SK-N-SH (cell line): Measurements from ENCODE around the gene TEAD2. TPM values are rescaled to one million over a fixed set of nuclear protein-coding genes. Genes with fewer than 3 reads are reported as not detected.

Experiments
- CTCF ChIA-PET: fragments of 300-600, 350-600 bp; formaldehyde crosslinking; extraction: SDS; loops from one replicate; lab custom pipeline; 2021; lab: Yijun Ruan, JAX
- POLR2A ChIA-PET: fragments of 350-600 bp; sonication (Branson Sonifier 250); formaldehyde crosslinking; extraction: SDS; loops from one replicate; lab custom pipeline; 2020; ENCODE audit warnings: antibody characterized with exemption, inconsistent platforms; lab: Yijun Ruan, JAX
- DNase-seq: peaks from one replicate; pipeline ENCODE4 v3.0.0; 2012
- H2AFZ ChIP-seq: fragments of 200-600 bp; sonication (generic); 2 replicates; pipeline ENCODE4 v1.8.1; 2016; ENCODE audit warnings: antibody characterized with exemption, mild to moderate bottlenecking, low read depth
- H3F3A ChIP-seq: fragments of 200-600 bp; sonication (generic); replicated peaks from 2 replicates; pipeline ENCODE3; 2016; ENCODE audit warnings: antibody characterized with exemption, mild to moderate bottlenecking; ENCODE audit not compliant: insufficient read depth
- H3K27ac ChIP-seq, 2 experiments: fragments of 200-500 bp in 1 of 2; fragments of 200-600 bp in 1 of 2; sonication (Bioruptor generic) in 1 of 2; sonication (generic), shearing (Covaris generic) in 1 of 2; 2 replicates each; pipeline versions ENCODE4 v1.5.1 to v1.6.1; 2014 to 2016; ENCODE audit warnings: low read depth in 2 of 2, inconsistent platforms in 1 of 2, low read length in 1 of 2, mild to moderate bottlenecking in 1 of 2, mixed read lengths in 1 of 2
- H3K27me3 ChIP-seq: fragments of 200-600 bp; sonication (generic), shearing (Covaris generic); 2 replicates; pipeline ENCODE4 v1.6.1; 2016; ENCODE audit warnings: mixed run types; ENCODE audit not compliant: insufficient read depth
- H3K36me3 ChIP-seq, 2 experiments: fragments of 200-500 bp in 1 of 2; fragments of 200-600 bp in 1 of 2; sonication (Bioruptor generic) in 1 of 2; sonication (generic) in 1 of 2; replicated peaks in 1 of 2; 2 replicates each; pipeline versions ENCODE3 to v1.5.1; 2014 to 2016; ENCODE audit warnings: low read length in 1 of 2, mild to moderate bottlenecking in 1 of 2; ENCODE audit not compliant: insufficient read depth in 2 of 2, control insufficient read depth in 1 of 2
- H3K4me1 ChIP-seq, 2 experiments: fragments of 200-500 bp in 1 of 2; fragments of 200-600 bp in 1 of 2; sonication (Bioruptor generic) in 1 of 2; sonication (generic), shearing (Covaris generic) in 1 of 2; 2 replicates each; pipeline versions ENCODE4 v1.5.1 to v1.6.1; 2014 to 2016; ENCODE audit warnings: low read depth in 1 of 2, low read length in 1 of 2, mixed run types in 1 of 2; ENCODE audit not compliant: insufficient read depth in 2 of 2, control insufficient read depth in 1 of 2
- H3K4me2 ChIP-seq: fragments of 200-600 bp; sonication (generic), shearing (Covaris generic); 2 replicates; pipeline ENCODE4 v1.6.1; 2017; ENCODE audit warnings: mixed run types
- H3K4me3 ChIP-seq, 2 experiments: fragments of 200-500 bp in 1 of 2; fragments of 200-600 bp in 1 of 2; sonication (Bioruptor generic) in 1 of 2; sonication (generic), shearing (Covaris generic) in 1 of 2; 2 replicates each; pipeline versions ENCODE4 v1.5.1 to v1.8.1; 2014 to 2016; ENCODE audit warnings: low read depth in 2 of 2, inconsistent platforms in 1 of 2, low read length in 1 of 2, mild to moderate bottlenecking in 1 of 2, mixed read lengths in 1 of 2, moderate library complexity in 1 of 2
- H3K79me2 ChIP-seq: fragments of 200-600 bp; sonication (generic); 2 replicates; pipeline ENCODE4 v1.8.1; 2017; ENCODE audit warnings: mild to moderate bottlenecking; ENCODE audit not compliant: insufficient read depth
- H3K9ac ChIP-seq: fragments of 200-600 bp; sonication (generic); 2 replicates; pipeline ENCODE4 v1.6.1; 2017; ENCODE audit warnings: mixed run types
- H3K9me2 ChIP-seq: fragments of 200-600 bp; sonication (generic); 2 replicates; pipeline ENCODE4 v1.6.1; 2017; ENCODE audit warnings: mixed run types
- H3K9me3 ChIP-seq: fragments of 200-600 bp; sonication (generic); 2 replicates; pipeline ENCODE4 v1.6.1; 2017; ENCODE audit warnings: mixed run types, mild to moderate bottlenecking, moderate library complexity
- H4K20me1 ChIP-seq: fragments of 200-600 bp; sonication (generic); 2 replicates; pipeline ENCODE4 v1.6.1; 2017; ENCODE audit warnings: mild to moderate bottlenecking, mixed run types; ENCODE audit not compliant: insufficient read depth
- EP300 ChIP-seq, 2 experiments: IDR thresholded peaks; 2 replicates each; pipeline versions ENCODE4 v1.4.0 to v1.6.1; 2012; ENCODE audit warnings: borderline replicate concordance in 1 of 2, low read depth in 1 of 2, low read length in 1 of 2
- EZH2phosphoT487 ChIP-seq: fragments of 200-600 bp; sonication (generic); IDR thresholded peaks from 2 replicates; pipeline ENCODE4 v1.6.1; 2017; ENCODE audit warnings: low read depth, mixed run types, mild to moderate bottlenecking, antibody characterized with exemption, moderate library complexity, borderline replicate concordance
- FOXJ3 ChIP-seq: sonication (generic); formaldehyde crosslinking; IDR thresholded peaks from 2 replicates; pipeline ENCODE4 v1.5.1; 2020; ENCODE audit warnings: mild to moderate bottlenecking, missing genetic modification reagents
- FOXM1 ChIP-seq: IDR thresholded peaks from 2 replicates; pipeline ENCODE4 v1.4.0; 2012; ENCODE audit warnings: low read depth, mild to moderate bottlenecking
- GATA2 ChIP-seq: sonication (generic); formaldehyde crosslinking; IDR thresholded peaks from 2 replicates; pipeline ENCODE4 v1.5.0; 2020; ENCODE audit warnings: mild to moderate bottlenecking, missing genetic modification reagents
- MEF2A ChIP-seq: IDR thresholded peaks from 2 replicates; pipeline ENCODE4 v1.4.0; 2012; ENCODE audit warnings: low read depth, borderline replicate concordance
- MXI1 ChIP-seq: IDR thresholded peaks from 2 replicates; pipeline ENCODE4 v1.6.1; 2012; ENCODE audit warnings: mild to moderate bottlenecking, low read depth, low read length, improper control_type of control experiment
- NFIC ChIP-seq: IDR thresholded peaks from 2 replicates; pipeline ENCODE4 v1.4.0; 2012; ENCODE audit warnings: borderline replicate concordance
- NRF1 ChIP-seq: IDR thresholded peaks from 2 replicates; pipeline ENCODE4 v1.6.1; 2012; ENCODE audit warnings: low read depth, mild to moderate bottlenecking, low read length
- PBX3 ChIP-seq: IDR thresholded peaks from 2 replicates; pipeline ENCODE4; 2012
- RAD21 ChIP-seq: IDR thresholded peaks from 2 replicates; pipeline ENCODE4 v1.6.1; 2012; ENCODE audit warnings: mild to moderate bottlenecking, low read length
- RCOR1 ChIP-seq: fragments of 150-350 bp; IDR thresholded peaks from 2 replicates; pipeline ENCODE4 v1.6.1; 2017; ENCODE audit warnings: antibody characterized with exemption, low read length
- RFX5 ChIP-seq: IDR thresholded peaks from 2 replicates; pipeline ENCODE4 v1.6.1; 2012; ENCODE audit warnings: mild to moderate bottlenecking, improper control_type of control experiment, low read length
- RXRA ChIP-seq: IDR thresholded peaks from 2 replicates; pipeline ENCODE4 v1.4.0; 2012; ENCODE audit warnings: low read depth, mild to moderate bottlenecking, borderline replicate concordance
- SIN3A ChIP-seq: IDR thresholded peaks from 2 replicates; pipeline ENCODE4 v1.6.1; 2012; ENCODE audit warnings: low read depth, mild to moderate bottlenecking, low read length, moderate library complexity, borderline replicate concordance
- SMC3 ChIP-seq: IDR thresholded peaks from 2 replicates; pipeline ENCODE4 v1.6.1; 2012; ENCODE audit warnings: low read depth, low read length, improper control_type of control experiment
- TAF1 ChIP-seq: IDR thresholded peaks from 2 replicates; pipeline ENCODE4 v1.6.1; 2012; ENCODE audit warnings: low read depth, mild to moderate bottlenecking, low read length, moderate library complexity, borderline replicate concordance
- TCF12 ChIP-seq: IDR thresholded peaks from 2 replicates; pipeline ENCODE4 v1.4.0; 2012
- TEAD4 ChIP-seq: IDR thresholded peaks from 2 replicates; pipeline ENCODE4 v1.4.0; 2012; ENCODE audit warnings: mild to moderate bottlenecking, borderline replicate concordance; ENCODE audit not compliant: insufficient read depth
- USF2 ChIP-seq: fragments of 150-350 bp; IDR thresholded peaks from 2 replicates; pipeline ENCODE4 v1.6.1; 2017; ENCODE audit warnings: antibody characterized with exemption, low read length, low read depth, borderline replicate concordance
- ZBTB33 ChIP-seq: IDR thresholded peaks from 2 replicates; pipeline ENCODE4 v1.4.0; 2012; ENCODE audit warnings: low read depth, borderline replicate concordance
- WGBS: methylation state at CpG from one replicate; pipeline ENCODE4 v1.1.6; 2017; ENCODE audit warnings: low lambda C conversion rate; 5-methylcytosine and 5-hydroxymethylcytosine counted together
- polyA plus RNA-seq, 3 experiments: library from polyadenylated mRNA; depleted of rRNA; stranded (reverse); fragments of >200 nt; gene quantifications; 2 replicates each; pipeline ENCODE4 v1.2.3, GENCODE V29; 2012
- TF ChIP-seq, protein P1 (sequence below): IDR thresholded peaks from 2 replicates; pipeline ENCODE4 v1.4.0; 2012; ENCODE audit warnings: low read depth, borderline replicate concordance
- TF ChIP-seq, protein P2 (sequence below): IDR thresholded peaks from 2 replicates; pipeline ENCODE4 v1.6.1; 2012; ENCODE audit warnings: mild to moderate bottlenecking, low read depth, low read length, moderate library complexity

Gene TEAD2
- polyA plus RNA-seq, 1 of the 3 experiments (the other 2 are of a cell fraction): 27.9 TPM

- H4K20me1 ChIP-seq: no peaks in the 10 kb centered on the region
- peaks cover 39% of the 10 kb centered on the region for H3K79me2 ChIP-seq
- H3K9me2 ChIP-seq: no peaks in the 10 kb centered on the region
- no peaks in the 10 kb centered on the region for H3K27me3 ChIP-seq
- 2% methylated on average over 13 of the region's 27 CpGs for WGBS
- H3K9ac ChIP-seq: peak overlapping the region; percentile 99
- H3K4me3 ChIP-seq: peak overlapping the region; percentile 64 to 91
- peak overlapping the region; percentile 91 for H2AFZ ChIP-seq
- peak overlapping the region; percentile 94 for H3K4me2 ChIP-seq
- DNase-seq: peak; percentile 79
- H3K36me3 ChIP-seq: peaks cover 4 to 21% of the 10 kb centered on the region in 2 experiments
- H3K4me1 ChIP-seq: no peaks in the 10 kb centered on the region; a peak in 1 of 4 replicates
- CTCF ChIA-PET: no interaction called here
- POLR2A ChIA-PET: interaction anchor here (0.7 kb wide), 1 partner anchor 90 kb away, joined by 3 read pairs; no protein-coding TSS in a partner anchor
- peak overlapping the region; percentile 68 to 86 for H3K27ac ChIP-seq
- no peaks in the 10 kb centered on the region for H3K9me3 ChIP-seq
- peaks cover 4% of the 10 kb centered on the region for H3F3A ChIP-seq
- TF ChIP-seq EZH2phosphoT487: no peak
- no peak for TF ChIP-seq SMC3
- TF ChIP-seq NFIC: peak; percentile 90
- TF ChIP-seq, protein P1, sequence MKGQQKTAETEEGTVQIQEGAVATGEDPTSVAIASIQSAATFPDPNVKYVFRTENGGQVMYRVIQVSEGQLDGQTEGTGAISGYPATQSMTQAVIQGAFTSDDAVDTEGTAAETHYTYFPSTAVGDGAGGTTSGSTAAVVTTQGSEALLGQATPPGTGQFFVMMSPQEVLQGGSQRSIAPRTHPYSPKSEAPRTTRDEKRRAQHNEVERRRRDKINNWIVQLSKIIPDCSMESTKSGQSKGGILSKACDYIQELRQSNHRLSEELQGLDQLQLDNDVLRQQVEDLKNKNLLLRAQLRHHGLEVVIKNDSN: no peak
- peak; percentile 72; the same call in 1 of the 2 replicates for TF ChIP-seq TAF1
- no peak for TF ChIP-seq ZBTB33
- TF ChIP-seq NRF1: no peak
- TF ChIP-seq, protein P2, sequence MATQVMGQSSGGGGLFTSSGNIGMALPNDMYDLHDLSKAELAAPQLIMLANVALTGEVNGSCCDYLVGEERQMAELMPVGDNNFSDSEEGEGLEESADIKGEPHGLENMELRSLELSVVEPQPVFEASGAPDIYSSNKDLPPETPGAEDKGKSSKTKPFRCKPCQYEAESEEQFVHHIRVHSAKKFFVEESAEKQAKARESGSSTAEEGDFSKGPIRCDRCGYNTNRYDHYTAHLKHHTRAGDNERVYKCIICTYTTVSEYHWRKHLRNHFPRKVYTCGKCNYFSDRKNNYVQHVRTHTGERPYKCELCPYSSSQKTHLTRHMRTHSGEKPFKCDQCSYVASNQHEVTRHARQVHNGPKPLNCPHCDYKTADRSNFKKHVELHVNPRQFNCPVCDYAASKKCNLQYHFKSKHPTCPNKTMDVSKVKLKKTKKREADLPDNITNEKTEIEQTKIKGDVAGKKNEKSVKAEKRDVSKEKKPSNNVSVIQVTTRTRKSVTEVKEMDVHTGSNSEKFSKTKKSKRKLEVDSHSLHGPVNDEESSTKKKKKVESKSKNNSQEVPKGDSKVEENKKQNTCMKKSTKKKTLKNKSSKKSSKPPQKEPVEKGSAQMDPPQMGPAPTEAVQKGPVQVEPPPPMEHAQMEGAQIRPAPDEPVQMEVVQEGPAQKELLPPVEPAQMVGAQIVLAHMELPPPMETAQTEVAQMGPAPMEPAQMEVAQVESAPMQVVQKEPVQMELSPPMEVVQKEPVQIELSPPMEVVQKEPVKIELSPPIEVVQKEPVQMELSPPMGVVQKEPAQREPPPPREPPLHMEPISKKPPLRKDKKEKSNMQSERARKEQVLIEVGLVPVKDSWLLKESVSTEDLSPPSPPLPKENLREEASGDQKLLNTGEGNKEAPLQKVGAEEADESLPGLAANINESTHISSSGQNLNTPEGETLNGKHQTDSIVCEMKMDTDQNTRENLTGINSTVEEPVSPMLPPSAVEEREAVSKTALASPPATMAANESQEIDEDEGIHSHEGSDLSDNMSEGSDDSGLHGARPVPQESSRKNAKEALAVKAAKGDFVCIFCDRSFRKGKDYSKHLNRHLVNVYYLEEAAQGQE: peak; percentile 68; the same call in 1 of the 2 replicates
- no peak for TF ChIP-seq TCF12
- TF ChIP-seq MEF2A: no peak
- TF ChIP-seq SIN3A: 0 out of 2 replicates have a peak, but pooled peaks have one; percentile 45
- no peak for TF ChIP-seq RFX5
- no peak for TF ChIP-seq RCOR1
- TF ChIP-seq USF2: no peak
- TF ChIP-seq EP300 (IDR thresholded peaks at IDR 0.05; ENCODE audit: borderline replicate concordance in 1 of 2, low read depth in 1 of 2, low read length in 1 of 2): no peak
- TF ChIP-seq PBX3: no peak
- TF ChIP-seq GATA2 (CRISPR knock-in tag): no peak
- no peak for TF ChIP-seq FOXM1
- TF ChIP-seq TEAD4: no peak
- no peak for TF ChIP-seq RAD21
- TF ChIP-seq MXI1: no peak
- no peak for TF ChIP-seq RXRA
- no peak for TF ChIP-seq FOXJ3 (CRISPR knock-in tag)
Measured at GRCh38 chr19:49361438-49362047, 673 bp downstream of the TEAD2 start.
